T-helper 1 cell (primary cell): ENCODE data around the gene FBN1.

Source experiments
- DNase-seq, 5 donors: peaks; one replicate each; pipeline ENCODE4 v3.0.0-alpha.2; 2012 to 2020

FBN1 gene

DNA sequence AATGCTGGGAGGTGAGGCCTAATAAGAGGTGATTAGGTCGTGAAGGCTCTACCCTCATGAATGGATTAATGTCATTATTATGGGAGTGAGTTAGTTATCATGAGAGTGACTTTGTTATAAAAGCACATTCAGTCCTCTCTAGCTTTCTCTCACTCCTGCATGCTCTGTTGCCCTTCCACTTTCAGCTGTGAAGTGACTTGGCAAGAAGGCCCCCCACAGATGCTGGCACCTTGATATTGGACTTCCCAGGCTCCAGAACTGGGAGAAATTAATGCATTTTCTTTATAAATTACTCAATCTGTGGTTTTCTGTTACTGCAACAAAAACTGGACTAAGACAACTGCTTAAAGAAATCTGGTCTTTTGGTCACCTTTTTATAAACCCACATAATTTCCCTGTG lies 144.3 kb downstream of the FBN1 start:
- no peak for DNase-seq

DNA sequence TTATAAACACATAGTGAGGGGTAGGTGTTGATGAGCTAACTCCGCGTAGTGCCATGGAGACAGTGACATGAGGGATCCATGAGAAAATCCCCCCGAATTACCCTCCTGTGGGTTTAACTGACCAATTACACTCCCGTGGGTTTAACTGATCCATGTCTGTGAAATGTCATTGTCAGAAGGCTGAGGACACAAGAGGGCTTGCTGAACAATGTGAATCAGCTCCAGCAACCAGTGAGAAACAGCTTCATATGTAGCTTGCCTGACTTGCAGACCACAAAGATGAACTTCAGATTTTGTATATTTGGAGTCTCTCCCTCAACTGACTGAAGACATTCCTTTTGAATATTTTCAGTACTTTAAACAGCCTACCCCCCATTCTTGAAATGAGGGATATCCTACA lies 144.9 kb downstream of the FBN1 start:
- DNase-seq: no peak

DNA sequence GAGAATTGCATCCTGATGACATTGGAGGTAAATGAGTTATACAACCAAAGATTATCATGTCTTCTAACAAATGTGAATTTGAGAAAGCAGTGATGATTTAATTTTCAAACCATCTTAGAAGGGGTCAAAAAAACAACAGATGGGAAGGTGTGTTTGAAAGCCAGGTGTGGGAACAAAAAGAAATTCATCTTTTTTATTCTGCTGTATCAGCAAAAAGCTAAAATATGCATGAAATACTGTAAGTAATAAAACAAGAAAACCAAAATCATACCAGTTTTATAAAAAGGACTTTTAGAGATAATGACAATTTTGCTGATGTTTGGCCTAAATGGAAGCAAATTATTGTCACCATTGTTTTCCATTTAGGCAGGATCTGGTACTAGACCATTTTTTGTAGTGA lies 145.5 kb downstream of the FBN1 start:
- DNase-seq: no peak

DNA sequence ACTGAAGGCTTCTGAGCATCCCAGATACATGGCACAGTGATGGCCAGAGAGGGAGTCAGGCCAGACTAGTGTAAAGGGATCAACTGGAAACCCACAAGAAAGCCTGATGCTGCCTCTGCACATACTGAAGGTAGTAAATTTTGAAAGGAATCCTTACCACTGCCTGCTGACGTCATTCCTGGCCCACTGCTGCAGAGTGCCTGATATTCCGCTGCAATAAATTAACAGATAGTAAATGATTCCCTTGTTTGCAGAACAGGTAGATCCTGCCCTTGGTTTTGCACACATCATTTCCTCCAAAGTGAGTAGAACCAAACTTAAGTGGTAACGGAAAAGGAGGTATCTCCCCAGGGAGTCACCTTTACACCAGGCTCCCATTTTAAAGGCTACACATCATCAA lies 146.7 kb downstream of the FBN1 start:
- DNase-seq: no peak

DNA sequence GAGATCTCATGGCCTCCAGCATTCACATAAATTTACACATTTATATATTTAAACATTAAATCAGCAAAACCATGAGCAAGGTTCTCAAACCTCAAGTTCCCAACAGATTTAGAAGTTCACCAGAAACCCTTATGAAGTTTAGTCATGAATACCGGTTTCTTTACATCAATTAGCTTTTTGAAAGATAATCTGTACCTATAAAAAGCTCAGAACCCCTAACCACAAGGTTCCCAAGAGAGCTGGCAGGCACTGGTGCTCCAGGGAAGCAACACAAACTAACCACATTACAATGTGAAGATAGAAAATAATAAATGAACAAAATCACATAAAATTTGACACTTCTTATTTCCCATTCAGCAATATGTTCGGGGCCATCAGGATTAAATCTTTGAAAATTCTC lies 150.9 kb downstream of the FBN1 start:
- DNase-seq: no peak

DNA sequence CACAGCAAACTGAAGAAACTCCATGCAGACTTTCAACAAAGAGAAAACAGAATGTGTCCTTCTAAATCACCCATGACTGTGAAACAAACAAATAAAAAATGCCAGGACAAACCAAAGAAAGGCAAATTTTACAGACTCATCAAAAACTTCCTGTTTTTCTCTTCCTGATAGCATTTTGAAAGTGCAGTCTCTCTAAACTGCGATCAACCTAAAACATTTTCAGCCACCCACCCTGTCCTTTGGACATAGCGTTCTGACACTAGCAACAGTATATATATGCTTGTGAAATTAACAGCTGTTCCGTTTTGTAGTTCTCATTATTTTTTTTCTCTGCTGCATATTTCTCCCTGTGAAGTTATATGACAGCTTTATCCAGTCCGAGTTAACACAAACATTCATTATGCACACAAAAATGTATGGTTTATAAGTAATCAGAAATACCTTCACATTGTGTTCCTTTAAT lies 151.7 kb downstream of the FBN1 start:
- no peak for DNase-seq

DNA sequence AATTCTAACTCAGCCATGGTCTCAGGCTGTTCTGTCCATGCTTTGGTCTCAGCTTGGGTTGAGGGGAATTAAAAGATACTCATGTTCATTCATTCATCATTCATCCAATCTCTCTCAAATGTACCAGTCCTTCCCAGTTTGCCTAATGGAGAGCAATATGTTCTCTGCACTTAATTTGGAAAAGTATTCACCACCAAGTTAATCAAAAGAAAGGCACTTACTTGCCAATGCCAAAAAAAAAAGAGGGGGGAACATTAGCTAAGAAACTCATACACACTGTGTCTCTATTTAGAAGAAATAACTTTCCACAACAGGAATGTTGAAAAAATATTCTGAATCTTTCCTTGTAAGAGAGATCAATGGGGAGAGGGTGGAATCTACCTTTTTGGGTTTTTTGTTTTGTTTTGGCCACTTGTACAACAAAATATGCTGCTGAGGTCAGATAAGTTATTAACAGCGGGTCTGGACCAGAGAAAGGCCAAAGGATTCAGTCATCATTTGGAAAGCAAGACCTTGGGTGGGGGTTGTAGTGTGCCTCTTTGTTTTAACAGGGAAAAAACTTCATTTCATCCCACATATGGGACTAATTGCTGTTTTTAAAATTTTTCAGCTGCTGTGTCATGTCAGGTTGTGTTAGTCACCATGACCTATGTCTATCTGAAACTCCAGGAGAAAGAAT lies 152.3 kb downstream of the FBN1 start:
- DNase-seq: no peak

DNA sequence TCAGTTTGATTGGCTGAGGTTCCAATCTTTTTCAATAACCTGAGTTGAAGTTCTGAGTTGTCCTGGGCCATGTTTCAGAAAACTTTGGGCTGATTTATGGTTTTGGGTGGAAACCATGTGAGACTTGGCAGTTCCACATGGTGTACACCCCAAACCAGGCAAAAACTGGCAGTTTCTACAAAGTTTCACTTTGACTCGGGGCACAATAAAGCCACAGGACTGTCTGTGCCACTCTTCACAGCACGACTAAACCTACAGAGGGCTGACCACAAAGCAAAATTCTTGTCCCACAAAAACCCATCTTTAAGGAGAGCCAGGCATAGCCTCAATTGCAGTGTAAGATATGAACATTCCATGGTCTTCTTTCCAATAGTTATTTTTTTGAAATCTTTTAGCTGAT lies 159.3 kb downstream of the FBN1 start:
- DNase-seq: peak in 1 of 5 donors; percentile 25

DNA sequence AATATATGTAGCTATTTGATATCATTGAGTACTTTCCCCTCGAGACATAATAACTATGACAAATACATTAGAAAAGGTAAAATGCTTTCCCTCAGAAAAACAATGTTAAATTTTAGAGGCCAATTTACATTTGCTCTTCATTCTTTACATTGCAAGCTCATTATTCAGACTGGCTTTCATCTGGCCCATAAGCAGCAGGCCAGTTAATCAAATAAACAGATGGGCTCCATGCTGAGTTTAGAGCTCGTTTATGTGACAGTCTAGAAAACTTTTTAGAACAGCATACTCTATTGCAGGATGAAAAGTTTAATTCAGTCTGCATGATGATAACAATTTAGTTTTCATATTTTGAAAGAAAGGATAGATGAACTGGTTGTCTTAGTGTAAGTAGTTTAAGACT lies 163.7 kb downstream of the FBN1 start:
- DNase-seq: no peak

DNA sequence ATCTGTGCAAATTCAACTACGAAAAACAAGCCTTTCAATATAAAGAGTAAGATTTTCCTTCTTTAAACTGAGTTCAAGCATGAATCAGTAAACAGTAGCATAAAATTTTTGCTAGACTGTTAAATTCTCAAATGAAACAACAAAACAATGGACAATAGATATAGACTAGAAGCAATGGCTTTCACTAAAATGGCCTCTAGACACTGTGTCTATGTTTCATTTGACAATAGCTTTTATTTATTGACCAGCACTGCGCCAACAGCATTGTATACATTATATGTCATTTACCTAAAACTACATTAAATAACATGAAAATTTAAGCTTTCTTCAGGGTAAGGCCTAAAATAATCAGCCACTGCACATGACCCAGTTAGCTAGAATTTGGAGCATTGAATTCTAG lies 165.8 kb downstream of the FBN1 start:
- no peak for DNase-seq

DNA sequence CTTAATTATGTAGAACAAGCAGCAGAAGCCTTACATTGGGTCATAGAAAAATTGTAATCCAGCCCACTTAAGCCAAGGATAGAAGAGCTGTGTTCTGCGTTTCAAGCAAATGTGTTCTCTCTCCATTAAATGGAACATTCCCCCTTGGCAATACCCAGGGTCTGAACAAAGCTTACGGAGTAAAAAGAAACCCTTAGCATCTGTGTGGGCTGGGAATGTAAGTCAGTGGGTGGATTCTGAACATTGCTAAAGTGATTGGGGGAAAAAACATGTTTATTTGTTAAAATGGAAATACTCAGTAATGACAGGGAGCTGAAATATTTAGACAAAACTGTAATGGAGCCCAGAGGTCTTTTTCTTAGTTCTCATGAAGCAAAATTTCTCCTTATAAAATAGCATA lies 166.9 kb downstream of the FBN1 start:
- no peak for DNase-seq

DNA sequence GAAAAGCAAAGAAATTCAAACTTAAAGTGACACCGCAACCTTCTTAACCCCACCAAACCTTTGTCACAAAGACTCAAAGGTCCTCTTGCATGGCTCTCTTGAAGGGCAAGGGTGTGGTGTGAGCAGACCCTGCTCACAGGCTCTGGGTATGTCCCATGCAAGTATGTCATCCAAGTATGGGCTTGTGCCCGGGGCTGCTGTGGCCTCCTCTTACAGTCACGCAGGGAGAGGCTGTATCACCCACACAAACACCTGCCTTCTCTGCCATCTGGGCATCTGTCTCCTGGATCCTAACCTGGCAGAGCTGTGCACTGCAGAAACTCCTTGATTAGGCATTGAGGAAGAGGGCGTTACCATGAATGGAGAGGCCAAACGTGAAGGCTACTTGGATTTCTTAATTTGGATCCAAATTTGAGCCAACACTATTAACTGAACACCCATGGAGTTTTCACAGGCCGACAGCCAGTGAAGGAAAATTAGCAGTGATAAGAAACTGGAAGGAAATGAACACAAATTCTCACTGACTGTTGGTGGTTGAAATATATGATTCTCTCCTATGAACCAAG lies 167.6 kb downstream of the FBN1 start:
- DNase-seq: no peak

DNA sequence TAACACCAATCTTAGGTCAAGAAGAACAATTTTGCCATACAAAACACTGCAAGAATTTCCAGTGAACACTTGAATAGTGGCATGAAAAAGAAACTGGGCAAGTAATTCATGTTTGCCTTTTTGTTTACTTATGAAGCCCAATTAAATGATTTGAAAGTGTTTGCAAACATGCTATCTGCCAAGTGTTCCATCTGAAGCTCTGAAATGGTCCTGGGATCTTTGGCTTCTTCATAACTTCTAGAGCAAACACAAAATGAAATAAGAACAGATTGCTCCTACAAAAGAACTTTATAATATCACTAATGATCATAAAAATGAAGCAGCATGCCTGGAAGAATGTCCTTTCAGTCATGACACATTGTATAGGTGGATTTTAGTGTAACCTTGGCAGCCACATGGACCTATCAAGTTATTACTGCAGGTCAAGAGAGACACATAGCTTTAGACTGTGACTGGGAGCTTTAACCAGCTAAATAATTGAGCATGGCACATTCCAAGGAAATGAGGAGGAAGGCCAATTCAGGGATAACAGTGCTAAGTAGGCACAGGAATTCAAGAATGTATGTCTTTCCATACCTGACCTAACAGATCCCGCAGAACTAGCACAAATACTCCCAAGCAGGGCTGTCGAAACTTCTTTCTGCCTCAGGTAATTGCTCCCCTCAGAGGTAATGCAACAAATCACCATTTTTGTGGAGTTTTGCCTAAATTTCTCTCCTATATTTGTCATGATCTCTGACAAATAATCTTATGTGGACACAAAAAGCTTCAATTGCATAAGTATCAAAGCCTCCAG lies 169.7 kb downstream of the FBN1 start:
- DNase-seq: no peak

DNA sequence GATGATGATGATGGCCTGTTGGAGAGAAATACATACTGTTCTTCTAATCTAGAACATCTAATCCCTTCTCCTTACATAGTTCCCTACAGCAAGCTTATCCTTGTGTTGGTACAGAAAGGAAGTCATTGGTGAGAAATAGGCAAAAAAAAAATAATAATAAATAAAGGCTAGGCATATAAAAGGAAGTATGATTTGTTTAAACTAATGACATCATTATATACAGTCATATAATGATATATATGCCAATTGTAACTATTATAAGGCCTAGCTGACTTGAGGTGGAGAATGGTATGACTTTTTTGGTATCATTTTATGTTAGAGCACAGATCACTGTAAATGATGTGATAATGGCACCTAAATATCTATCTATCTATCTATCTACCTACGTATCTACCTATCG lies 171.8 kb downstream of the FBN1 start:
- DNase-seq: no peak

DNA sequence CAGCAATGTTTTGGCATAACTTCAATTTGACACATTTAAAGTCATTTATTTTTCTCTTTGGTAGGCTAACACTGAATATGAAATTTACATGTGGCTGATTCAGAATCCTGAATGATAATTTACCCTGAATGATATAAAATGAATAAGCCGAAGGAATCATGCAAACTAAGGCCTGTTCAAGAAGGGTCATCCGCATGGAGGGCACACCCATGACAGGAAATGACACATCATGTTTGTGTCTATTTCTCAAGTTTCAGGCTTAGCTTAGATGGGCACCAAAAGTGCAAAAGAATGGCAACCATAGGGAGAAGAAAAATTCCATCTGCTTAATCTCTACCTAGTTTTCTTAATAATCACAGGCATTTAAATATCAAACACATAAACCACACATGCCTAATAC lies 172.8 kb downstream of the FBN1 start:
- DNase-seq: no peak

DNA sequence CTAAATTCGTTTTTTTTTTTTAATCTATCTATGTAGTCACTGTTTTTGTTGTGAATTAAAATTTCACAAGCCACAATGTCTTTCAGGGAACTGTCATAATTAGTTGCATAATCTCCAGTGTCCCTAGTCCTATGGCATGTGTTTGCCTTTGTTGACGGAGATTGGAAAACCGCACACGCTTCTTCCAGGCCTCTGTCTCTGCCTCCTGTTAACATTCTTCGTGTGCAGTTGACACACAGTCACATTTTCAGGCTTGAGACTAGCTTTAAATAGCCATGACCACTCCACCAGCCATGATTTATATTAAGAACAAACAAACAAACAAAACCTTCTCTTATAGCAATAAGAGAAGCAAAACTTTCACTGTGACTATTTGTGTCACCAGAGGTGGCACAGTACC lies 174.4 kb downstream of the FBN1 start:
- no peak for DNase-seq

DNA sequence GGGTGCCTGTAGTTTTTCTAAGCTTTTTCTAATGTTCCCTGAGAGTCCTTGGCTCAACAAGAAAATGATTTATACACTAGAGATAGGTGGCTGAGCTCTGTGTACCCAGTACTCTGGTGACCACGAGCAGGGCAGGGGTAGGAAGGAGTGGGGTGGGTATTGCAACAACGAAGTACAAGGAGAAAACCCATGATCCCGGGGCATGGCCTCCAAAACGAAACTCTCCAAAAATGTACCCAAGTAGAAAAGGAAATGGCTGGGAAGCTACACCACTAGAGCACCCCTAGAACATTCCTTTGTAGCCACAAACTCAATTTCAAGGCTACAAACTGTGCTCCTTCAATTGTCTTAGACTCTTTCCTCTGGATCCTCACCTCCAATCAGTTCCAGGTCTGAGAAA lies 175.4 kb downstream of the FBN1 start:
- no peak for DNase-seq

DNA sequence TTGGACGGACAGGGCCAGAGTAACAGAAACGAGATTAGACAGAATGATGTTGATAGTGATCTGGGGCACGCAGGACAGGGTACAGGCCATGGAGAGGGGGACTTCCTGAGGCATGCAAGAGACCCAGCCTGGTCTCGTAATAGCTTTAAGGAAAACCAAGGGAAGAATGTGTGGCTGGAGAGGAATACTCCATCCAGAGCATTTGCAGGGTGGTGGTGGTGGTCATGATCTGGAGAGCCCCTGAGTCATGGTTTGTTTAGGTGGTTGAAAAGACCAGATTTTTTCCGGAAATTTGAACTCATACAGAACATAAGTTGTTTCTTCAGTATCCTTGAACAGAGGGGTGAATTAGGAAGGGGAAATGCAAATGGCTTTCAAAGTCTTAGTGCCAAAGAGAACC lies 175.8 kb downstream of the FBN1 start:
- no peak for DNase-seq

DNA sequence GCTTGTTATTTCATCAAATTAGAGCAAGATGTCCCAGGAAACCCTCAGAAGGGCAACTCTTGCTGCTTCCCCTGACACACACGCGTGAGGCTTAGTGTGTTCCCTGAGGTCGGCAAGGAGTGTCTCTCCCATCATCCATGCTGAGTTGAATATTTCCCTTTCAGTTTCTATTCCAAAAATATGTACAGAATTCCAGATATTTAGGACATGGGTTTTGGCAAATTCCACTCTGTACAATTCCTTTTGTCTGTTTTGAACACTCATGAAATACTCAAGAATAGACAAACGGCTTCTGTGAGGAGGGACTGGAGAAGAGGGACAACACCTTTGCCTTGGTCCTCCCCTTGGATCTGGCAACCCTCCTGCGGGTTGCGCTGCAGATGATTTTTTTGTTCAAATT lies 176.2 kb downstream of the FBN1 start:
- no peak for DNase-seq

DNA sequence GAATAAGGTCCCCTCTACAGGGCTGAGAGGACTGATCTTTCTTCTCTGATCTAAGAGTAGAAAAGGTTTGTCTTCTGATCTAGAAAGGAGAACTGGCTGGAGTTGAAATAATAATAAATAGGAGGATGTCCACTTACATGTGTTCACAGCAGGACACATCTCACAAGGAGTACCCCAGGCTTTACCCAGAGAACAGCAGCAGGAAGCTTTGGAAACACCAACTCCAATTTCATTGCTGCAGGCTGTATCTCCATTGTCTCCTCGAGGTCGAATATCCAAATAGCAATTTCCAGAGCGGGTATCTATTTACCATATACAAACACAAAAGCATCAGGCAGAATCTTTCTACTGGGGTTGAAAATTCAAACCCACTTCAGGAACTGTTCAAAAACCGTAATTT lies 177.7 kb downstream of the FBN1 start:
- DNase-seq: no peak

DNA sequence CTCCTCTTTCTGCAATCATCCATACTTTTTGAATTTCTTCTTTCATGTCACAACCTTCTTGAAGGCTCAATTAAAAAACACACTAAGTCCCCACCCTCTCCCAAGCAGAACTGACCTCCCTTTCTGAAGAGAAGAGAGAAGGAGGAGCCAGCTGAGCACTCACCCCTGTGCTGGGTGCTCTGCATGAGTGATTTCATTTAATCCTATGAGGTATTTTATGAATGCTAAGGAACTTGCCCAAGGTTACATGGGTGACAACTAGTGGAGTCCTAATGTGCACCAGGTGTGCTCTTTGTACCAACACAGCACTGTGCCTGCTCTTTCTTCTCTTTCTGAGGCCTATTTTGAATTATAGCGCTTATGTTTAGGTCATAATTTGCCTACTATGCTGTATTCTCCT lies 178.7 kb downstream of the FBN1 start:
- DNase-seq: no peak

DNA sequence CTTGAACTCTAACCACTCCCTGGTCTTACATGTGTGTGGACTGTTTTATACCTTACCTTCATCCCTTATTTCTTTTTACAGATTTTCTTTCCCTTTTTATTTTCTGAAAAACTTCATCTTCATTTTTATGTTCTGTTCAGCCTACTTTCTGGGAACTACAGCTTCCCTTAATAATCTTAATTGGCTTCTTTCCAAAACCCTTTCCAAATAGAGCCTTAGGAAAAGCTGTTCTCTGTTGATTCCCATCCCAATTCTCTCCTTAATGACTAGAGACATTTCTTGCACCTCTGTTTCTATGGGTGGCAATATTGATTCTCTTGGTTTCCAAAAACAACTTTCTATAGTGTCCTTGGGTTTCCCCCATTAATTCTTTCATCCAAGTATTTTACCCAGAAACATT lies 179.4 kb downstream of the FBN1 start:
- no peak for DNase-seq

DNA sequence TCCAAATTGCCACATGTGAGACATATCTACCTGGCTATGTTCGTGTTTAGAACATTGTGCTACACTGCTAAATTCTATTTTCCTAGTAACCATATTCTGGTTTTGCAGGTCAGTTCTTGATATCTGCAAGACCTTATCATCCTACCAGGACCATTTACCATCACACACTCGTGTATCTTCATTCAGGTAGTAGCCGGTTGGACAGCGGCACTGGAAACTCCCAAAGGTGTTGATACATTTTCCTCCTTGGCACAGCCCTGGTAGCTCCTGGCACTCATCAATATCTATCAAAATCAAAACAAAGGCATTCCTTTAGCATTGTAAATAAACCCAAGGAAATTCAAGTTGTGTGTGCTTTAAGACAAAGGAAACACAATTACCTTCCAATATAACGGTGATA lies 180.1 kb downstream of the FBN1 start:
- no peak for DNase-seq

DNA sequence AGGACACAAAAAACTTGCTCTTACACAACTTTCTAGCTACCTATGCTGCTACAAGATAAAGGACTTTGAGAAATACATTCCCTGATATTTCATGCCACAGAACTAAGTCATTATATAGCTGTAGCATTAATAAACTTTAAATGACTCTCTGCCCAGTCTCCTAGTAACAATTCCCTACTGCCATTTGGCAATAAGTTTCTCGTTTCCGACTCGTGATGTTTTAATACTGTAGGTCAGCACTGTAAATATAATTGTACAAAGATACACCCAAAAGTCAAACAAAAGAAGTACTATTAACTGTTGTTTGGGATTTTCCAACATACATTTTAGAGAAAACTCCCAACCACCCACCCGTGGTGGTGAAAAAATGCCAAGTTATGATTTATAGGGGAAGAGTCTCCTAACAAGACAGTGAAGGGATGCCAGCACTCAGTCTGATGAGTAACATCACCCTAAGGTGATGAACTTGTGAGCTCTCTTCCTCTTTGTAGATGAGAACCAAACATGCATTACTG lies 182.1 kb downstream of the FBN1 start:
- no peak for DNase-seq
